Thyroid gland (tissue), 4 donors: Measurements from ENCODE around the gene MALL.

Experiments
- CTCF ChIP-seq, 6 experiments: fragments of 200-600 bp in 3 of 6; fragments of 450-650 bp in 3 of 6; sonication (generic) in 3 of 6; IDR thresholded peaks; one replicate each; pipeline ENCODE4 v1.5.1; 2016 to 2019; ENCODE audit warnings: antibody characterized with exemption in 6 of 6, mild to moderate bottlenecking in 2 of 6, inconsistent platforms in 1 of 6, moderate library complexity in 1 of 6
- POLR2A ChIP-seq, 2 donors: fragments of 450-650 bp; IDR thresholded peaks; one replicate each; pipeline ENCODE4 v1.6.1; 2017; ENCODE audit warnings: antibody characterized with exemption in 2 of 2, mild to moderate bottlenecking in 2 of 2, moderate library complexity in 1 of 2

DNA sequence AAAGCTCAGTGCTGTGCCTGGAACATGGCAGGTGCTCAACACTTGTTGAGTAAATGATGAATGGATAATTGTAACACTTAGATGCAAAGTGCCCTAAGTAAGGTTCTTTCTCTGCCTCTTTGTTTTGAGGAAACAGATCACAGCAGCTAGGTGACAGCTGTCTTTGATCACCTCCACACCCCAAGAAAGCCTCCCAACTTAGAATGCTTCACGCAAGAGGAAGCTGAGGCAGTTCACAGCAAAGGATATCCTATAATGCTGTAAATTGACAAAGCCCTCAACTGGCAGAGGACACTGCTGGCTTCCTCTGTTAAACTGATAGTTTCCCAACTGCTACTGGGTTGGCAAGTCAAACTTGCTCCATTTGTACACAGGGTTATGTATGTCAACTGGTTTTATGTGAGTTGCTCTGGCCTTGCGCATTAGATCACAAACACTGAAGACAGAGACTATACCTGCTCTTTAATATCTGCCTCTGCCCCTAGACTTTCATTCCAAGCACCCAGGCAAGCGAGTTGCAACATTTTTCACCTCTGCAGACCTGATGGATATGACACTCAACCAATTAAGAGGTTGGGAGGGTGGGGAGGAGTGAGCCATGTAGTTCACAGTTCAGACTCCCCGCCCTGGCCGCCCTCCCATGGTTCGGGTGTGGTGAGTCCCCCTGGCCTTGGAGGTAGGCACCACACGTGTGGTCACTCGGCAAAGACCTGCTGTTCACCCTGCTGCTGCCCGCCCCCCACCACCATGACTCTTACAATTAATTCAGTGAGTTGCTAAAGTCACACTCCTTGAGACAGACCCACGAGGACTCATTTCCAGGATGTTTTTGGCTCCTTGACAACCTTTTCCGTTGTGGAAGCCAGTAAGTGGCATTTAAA, 4.8 kb upstream of the MALL start:
- TF ChIP-seq CTCF (IDR thresholded peaks at IDR 0.05), result no peak
- TF ChIP-seq POLR2A (IDR thresholded peaks at IDR 0.05), result no peak
